CD4-positive, alpha-beta memory T cell (primary cell): ENCODE results near the gene NUDT6. TPM values are rescaled to one million over a fixed set of nuclear protein-coding genes. Genes with fewer than 3 reads are reported as not detected.
A peak's percentile ranks its signal among the peaks of the same experiment; 100 is the strongest.

Experiments used
- CTCF ChIA-PET: fragments of 350-600 bp; sonication (Branson Sonifier 250); formaldehyde crosslinking; loops from one replicate; lab custom pipeline; 2021; ENCODE audit warnings: inconsistent platforms; ENCODE audit not compliant: partially characterized antibody; lab: Charles Lee
- POLR2A ChIA-PET: fragments of 350-600 bp; sonication (Branson Sonifier 250); formaldehyde crosslinking; loops from one replicate; lab custom pipeline; 2021; ENCODE audit not compliant: partially characterized antibody; lab: Charles Lee
- DNase-seq, 5 donors: peaks; one replicate each; pipeline versions ENCODE4 v3.0.0 to v3.0.0-alpha.2; 2020 to 2022; ENCODE audit warnings: mixed read lengths in 1 of 5
- H3K27ac ChIP-seq: one replicate; pipeline ENCODE4 v1.7.0; 2013; ENCODE audit warnings: low read depth, low read length
- H3K27me3 ChIP-seq: 2 replicates; pipeline ENCODE4 v1.7.0; 2013; ENCODE audit warnings: mild to moderate bottlenecking, low read length, moderate library complexity; ENCODE audit not compliant: insufficient read depth
- H3K36me3 ChIP-seq: 2 replicates; pipeline ENCODE4 v1.7.0; 2013; ENCODE audit warnings: mild to moderate bottlenecking, low read length, moderate library complexity; ENCODE audit not compliant: insufficient read depth
- H3K4me1 ChIP-seq: 2 replicates; pipeline ENCODE4 v1.7.0; 2013; ENCODE audit warnings: mild to moderate bottlenecking, low read length, moderate library complexity; ENCODE audit not compliant: insufficient read depth
- H3K4me3 ChIP-seq, 2 donors: one replicate each; pipeline ENCODE4 v1.7.0; 2013; ENCODE audit warnings: low read length in 2 of 2, mild to moderate bottlenecking in 1 of 2
- H3K9me3 ChIP-seq, 2 donors: one replicate each; pipeline ENCODE4 v1.7.0; 2013; ENCODE audit warnings: low read length in 2 of 2, control low read depth in 1 of 2; ENCODE audit not compliant: control insufficient read depth in 1 of 2
- H3K27ac Mint-ChIP-seq, 7 donors: one replicate each; pipeline ENCODE4 v1.8.0; 2020 to 2021; ENCODE audit warnings: mixed read lengths in 7 of 7, mild to moderate bottlenecking in 6 of 7, inconsistent platforms in 3 of 7, moderate library complexity in 3 of 7
- H3K27me3 Mint-ChIP-seq, 2 donors: one replicate each; pipeline ENCODE4 v1.8.0; 2020 to 2021; ENCODE audit warnings: mixed read lengths in 2 of 2
- H3K36me3 Mint-ChIP-seq, 2 donors: one replicate each; pipeline ENCODE4 v1.8.0; 2020 to 2021; ENCODE audit warnings: mixed read lengths in 2 of 2, inconsistent platforms in 1 of 2, mild to moderate bottlenecking in 1 of 2
- H3K4me1 Mint-ChIP-seq, 4 donors: one replicate each; pipeline ENCODE4 v1.8.0; 2020 to 2021; ENCODE audit warnings: mixed read lengths in 4 of 4, mild to moderate bottlenecking in 1 of 4
- H3K4me3 Mint-ChIP-seq, 8 donors: one replicate each; pipeline ENCODE4 v1.8.0; 2020 to 2021; ENCODE audit warnings: mixed read lengths in 8 of 8, mild to moderate bottlenecking in 7 of 8, moderate library complexity in 6 of 8, inconsistent platforms in 3 of 8
- H3K9me3 Mint-ChIP-seq, 8 donors: one replicate each; pipeline ENCODE4 v1.8.0; 2020 to 2021; ENCODE audit warnings: mixed read lengths in 8 of 8, mild to moderate bottlenecking in 5 of 8, inconsistent platforms in 3 of 8, moderate library complexity in 1 of 8
- intact Hi-C: fragments of 100-400 bp; cut with micrococcal nuclease; formaldehyde crosslinking; loops from one replicate; pipeline ENCODE4 v1.15.1; 2023
- polyA plus RNA-seq, 2 donors: library from polyadenylated mRNA; unstranded; fragments of 300-500 nt; fragmentation: Illumina TruSeq; gene quantifications; one replicate each; pipeline ENCODE4 v1.2.3, GENCODE V29; 2021
- total RNA-seq, 2 experiments: library from RNA; stranded (reverse); gene quantifications; one replicate each; pipeline ENCODE4 v1.2.3, GENCODE V29; 2021

Gene NUDT6
- total and polyA plus RNA-seq, 4 experiments from 2014 or later = 2.8 to 4.3 (median 3.6) TPM

GRCh38 chr4:122959981-122960610 is 37.7 kb upstream of the NUDT6 start:
- Histone ChIP-seq H3K27me3 (no peaks in the 10 kb centered on the region), H3K4me3 (no peak overlapping the region), H3K36me3 (no peaks in the 10 kb centered on the region), H3K27ac (no peak overlapping the region), H3K9me3 (no peaks in the 10 kb centered on the region), H3K4me1 (no peaks in the 10 kb centered on the region)
- Mint-ChIP-seq H3K27me3 (no peaks in the 10 kb centered on the region), H3K9me3 (no peaks in the 10 kb centered on the region), H3K36me3 (peaks cover 10 to 40% of the 10 kb centered on the region in 2 donors), H3K27ac (no peak overlapping the region), H3K4me3 (no peak overlapping the region), H3K4me1 (peaks cover 0 to 6% (median 6%) of the 10 kb centered on the region in 4 donors)
- ChIA-PET CTCF (no interaction called here), POLR2A (no interaction called here)
- DNase-seq = no peak
- intact Hi-C loops = no loop called here

- Mint-ChIP-seq H3K9me3 (peaks cover 0 to 2% (median 0%) of the 10 kb centered on the region in 8 donors), H3K27me3 (no peaks in the 10 kb centered on the region), H3K4me3 (no peak overlapping the region), H3K4me1 (peaks cover 0 to 6% (median 6%) of the 10 kb centered on the region in 4 donors), H3K36me3 (peaks cover 13 to 43% of the 10 kb centered on the region in 2 donors), H3K27ac (no peak overlapping the region)
- Histone ChIP-seq H3K27ac (no peak overlapping the region), H3K36me3 (no peaks in the 10 kb centered on the region), H3K4me3 (no peak overlapping the region), H3K4me1 (no peaks in the 10 kb centered on the region), H3K9me3 (no peaks in the 10 kb centered on the region), H3K27me3 (no peaks in the 10 kb centered on the region)
- DNase-seq = no peak
- intact Hi-C loops = no loop called here
- POLR2A ChIA-PET = no interaction called here
- CTCF ChIA-PET = no interaction called here
These were observed 37.0 kb upstream of the NUDT6 start for GRCh38 chr4:122959441-122959840.

GRCh38 chr4:122958505-122958904 is 36.1 kb upstream of the NUDT6 start:
- Histone ChIP-seq H3K27me3 (no peaks in the 10 kb centered on the region), H3K4me3 (no peak overlapping the region), H3K27ac (no peak overlapping the region), H3K9me3 (no peaks in the 10 kb centered on the region), H3K4me1 (no peaks in the 10 kb centered on the region), H3K36me3 (no peaks in the 10 kb centered on the region)
- Mint-ChIP-seq H3K4me3 (no peak overlapping the region), H3K36me3 (peaks cover 18 to 51% of the 10 kb centered on the region in 2 donors), H3K27ac (peak overlapping the region in 1 of 7 donors; percentile 11), H3K27me3 (no peaks in the 10 kb centered on the region), H3K4me1 (peaks cover 0 to 6% (median 5%) of the 10 kb centered on the region in 4 donors), H3K9me3 (peaks cover 0 to 2% (median 0%) of the 10 kb centered on the region in 8 donors)
- ChIA-PET CTCF (interaction anchor here (1.0 to 1.9 kb wide), 2 partner anchors 28 to 44 kb away, joined by 3 to 5 read pairs; no protein-coding TSS in a partner anchor), POLR2A (no interaction called here)
- DNase-seq = no peak
- intact Hi-C loops = no loop called here

- H3K27ac Mint-ChIP-seq = no peak overlapping the region
- ChIA-PET POLR2A (no interaction called here), CTCF (interaction anchor here (1.2 to 1.4 kb wide), 2 partner anchors 9 to 196 kb away, joined by 4 to 5 read pairs; no protein-coding TSS in a partner anchor)
- intact Hi-C loops = no loop called here
- peaks cover 52 to 78% of the 10 kb centered on the region in 2 donors for H3K36me3 Mint-ChIP-seq
- Histone ChIP-seq H3K9me3 (no peaks in the 10 kb centered on the region), H3K36me3 (peaks cover 14% of the 10 kb centered on the region), H3K27ac (no peak overlapping the region), H3K4me1 (no peaks in the 10 kb centered on the region), H3K27me3 (no peaks in the 10 kb centered on the region), H3K4me3 (no peak overlapping the region)
- H3K27me3 Mint-ChIP-seq = no peaks in the 10 kb centered on the region
- no peaks in the 10 kb centered on the region for H3K4me1 Mint-ChIP-seq
- DNase-seq = no peak
- no peak overlapping the region for H3K4me3 Mint-ChIP-seq
- H3K9me3 Mint-ChIP-seq = peaks cover 0 to 2% (median 0%) of the 10 kb centered on the region in 8 donors
These were observed 31.5 kb upstream of the NUDT6 start for GRCh38 chr4:122953924-122954323.

GRCh38 chr4:122952028-122952427 is 29.6 kb upstream of the NUDT6 start:
- Histone ChIP-seq H3K36me3 (peaks cover 14% of the 10 kb centered on the region), H3K4me3 (no peak overlapping the region), H3K27ac (no peak overlapping the region), H3K9me3 (no peaks in the 10 kb centered on the region), H3K4me1 (no peaks in the 10 kb centered on the region), H3K27me3 (no peaks in the 10 kb centered on the region)
- intact Hi-C loops = no loop called here
- Mint-ChIP-seq H3K4me3 (no peak overlapping the region), H3K9me3 (peaks cover 0 to 2% (median 0%) of the 10 kb centered on the region in 8 donors), H3K27me3 (no peaks in the 10 kb centered on the region), H3K36me3 (peaks cover 62 to 84% of the 10 kb centered on the region in 2 donors), H3K27ac (no peak overlapping the region), H3K4me1 (no peaks in the 10 kb centered on the region)
- ChIA-PET CTCF (no interaction called here), POLR2A (no interaction called here)
- no peak for DNase-seq

GRCh38 chr4:122948671-122949070 is 26.3 kb upstream of the NUDT6 start:
- Histone ChIP-seq H3K36me3 (peaks cover 14% of the 10 kb centered on the region), H3K9me3 (no peaks in the 10 kb centered on the region), H3K4me3 (no peak overlapping the region), H3K27me3 (no peaks in the 10 kb centered on the region), H3K27ac (no peak overlapping the region), H3K4me1 (peaks cover 7% of the 10 kb centered on the region)
- CTCF ChIA-PET = no interaction called here
- POLR2A ChIA-PET = no interaction called here
- no peak for DNase-seq
- Mint-ChIP-seq H3K4me3 (peak overlapping the region in 1 of 8 donors; percentile 31), H3K36me3 (peaks cover 66 to 83% of the 10 kb centered on the region in 2 donors), H3K27me3 (no peaks in the 10 kb centered on the region), H3K9me3 (peaks cover 0 to 10% (median 2%) of the 10 kb centered on the region in 8 donors), H3K4me1 (peaks cover 6 to 16% (median 11%) of the 10 kb centered on the region in 4 donors), H3K27ac (no peak overlapping the region)
- intact Hi-C loops = no loop called here

GRCh38 chr4:122946142-122946541 is 23.7 kb upstream of the NUDT6 start:
- Histone ChIP-seq H3K9me3 (no peaks in the 10 kb centered on the region), H3K27ac (no peak overlapping the region), H3K4me3 (no peak overlapping the region), H3K36me3 (peaks cover 8% of the 10 kb centered on the region), H3K27me3 (no peaks in the 10 kb centered on the region), H3K4me1 (peaks cover 7% of the 10 kb centered on the region)
- H3K27me3 Mint-ChIP-seq = no peaks in the 10 kb centered on the region
- peak overlapping the region in 1 of 7 donors; percentile 80 for H3K27ac Mint-ChIP-seq
- H3K9me3 Mint-ChIP-seq = peaks cover 0 to 16% (median 4%) of the 10 kb centered on the region in 8 donors
- peaks cover 48 to 63% of the 10 kb centered on the region in 2 donors for H3K36me3 Mint-ChIP-seq
- DNase-seq = no peak
- CTCF ChIA-PET = no interaction called here
- POLR2A ChIA-PET = no interaction called here
- H3K4me1 Mint-ChIP-seq = peaks cover 8 to 16% (median 12%) of the 10 kb centered on the region in 4 donors
- intact Hi-C loops = no loop called here
- peak overlapping the region in 1 of 8 donors; percentile 32 for H3K4me3 Mint-ChIP-seq
